K562 (cell line): Measurements from ENCODE around the gene HAX1. TPM values are rescaled to one million over a fixed set of nuclear protein-coding genes. Genes with fewer than 3 reads are reported as not detected.

Source experiments
- BHLHE40 ChIP-seq: IDR thresholded peaks from 2 replicates; pipeline ENCODE4 v1.6.1; 2011; ENCODE audit warnings: low read length, improper control_type of control experiment
- CEBPB ChIP-seq: fragments of 450-650 bp; IDR thresholded peaks from 2 replicates; pipeline ENCODE4 v1.6.1; 2016; ENCODE audit warnings: missing genetic modification characterization, missing compliant biosample characterization
- HMGN3 ChIP-seq: IDR thresholded peaks from 2 replicates; pipeline ENCODE4 v1.6.1; 2011; ENCODE audit warnings: borderline replicate concordance, low read depth, mild to moderate bottlenecking, mixed read lengths, low read length; ENCODE audit not compliant: insufficient read length; ENCODE audit errors: extremely low read depth
- POLR2A ChIP-seq: fragments of 450-650 bp; conservative IDR thresholded peaks from 2 replicates; pipeline ENCODE4 v1.6.1; 2016
- SIN3A ChIP-seq, 2 experiments: fragments of 150-350 bp in 1 of 2; IDR thresholded peaks; 2 replicates each; pipeline ENCODE4 v1.6.1; 2011 to 2016; ENCODE audit warnings: borderline replicate concordance in 2 of 2, low read depth in 2 of 2, low read length in 2 of 2, mild to moderate bottlenecking in 2 of 2, moderate library complexity in 2 of 2; ENCODE audit not compliant: control insufficient read depth in 1 of 2
- SRF ChIP-seq, 2 experiments: fragments of 250-450, 450-650 bp in 1 of 2; sonication (Bioruptor Pico) in 1 of 2; sonication (generic) in 1 of 2; formaldehyde crosslinking; IDR thresholded peaks; 2 replicates each; pipeline versions ENCODE4 v1.5.0 to v1.5.1; 2020 to 2022; ENCODE audit warnings: mild to moderate bottlenecking in 1 of 2, missing genetic modification reagents in 1 of 2
- TAF9B ChIP-seq: fragments of 450-650 bp; IDR thresholded peaks from 2 replicates; pipeline ENCODE4 v1.6.1; 2018; ENCODE audit warnings: mild to moderate bottlenecking; ENCODE audit not compliant: partially characterized antibody
- TFAM ChIP-seq: fragments of 250-450 bp; sonication (Bioruptor Pico); conservative IDR thresholded peaks from 2 replicates; pipeline ENCODE4 v1.5.0; 2021; ENCODE audit warnings: mild to moderate bottlenecking, moderate library complexity
- ZFP36 ChIP-seq: fragments of 150-350 bp; IDR thresholded peaks from 2 replicates; pipeline ENCODE4 v1.6.1; 2018; ENCODE audit warnings: low read length, low read depth; ENCODE audit not compliant: partially characterized antibody
- ZKSCAN1 ChIP-seq: fragments of 150-350 bp; IDR thresholded peaks from 2 replicates; pipeline ENCODE4 v1.6.1; 2016; ENCODE audit warnings: low read depth, low read length
- polyA plus RNA-seq, 8 experiments: library from polyadenylated mRNA; depleted of rRNA in 4 of 8; stranded (reverse) in 5 of 8; unstranded in 3 of 8; fragments of >200 nt; fragmentation: Nextera tagmentation in 2 of 8; fragmentation: Illumina TruSeq in 1 of 8; extraction: Ambion mirVana in 2 of 8; extraction: Trizol in 1 of 8; gene quantifications; 2 replicates each; pipeline versions ENCODE4 v1.2.1 to v1.2.3, GENCODE V29; 2011 to 2014; ENCODE audit warnings: inconsistent platforms in 1 of 8, missing spikeins in 1 of 8
- total RNA-seq, 7 experiments: library from RNA; depleted of rRNA in 6 of 7; stranded (reverse); fragments of >200 nt in 6 of 7; fragmentation: Illumina TruSeq in 2 of 7; extraction: Trizol in 2 of 7; gene quantifications; 2 replicates each; pipeline versions ENCODE4 v1.2.1 to v1.2.3, GENCODE V29; 2011 to 2021; ENCODE audit warnings: low replicate concordance in 1 of 7
- TF ChIP-seq, protein P1 (sequence below): fragments of 450-650 bp; IDR thresholded peaks from 2 replicates; pipeline ENCODE4 v1.6.1; 2016; ENCODE audit warnings: mild to moderate bottlenecking, moderate library complexity
- TF ChIP-seq, protein P2 (sequence below): conservative IDR thresholded peaks from 2 replicates; pipeline ENCODE4 v1.6.1; 2011; ENCODE audit warnings: low read depth, mild to moderate bottlenecking, low read length; ENCODE audit not compliant: control insufficient read depth

The HAX1 gene
- total and polyA plus RNA-seq, 9 of the 15 experiments (the other 6 are each of a cell fraction or from before 2014, with no cell fraction given) = 143 to 492 (median 234) TPM

GRCh38 chr1:154320882-154321608, 48.6 kb downstream of the HAX1 start, which contains the start of gene AQP10 (continued):
- TF ChIP-seq, protein P1, sequence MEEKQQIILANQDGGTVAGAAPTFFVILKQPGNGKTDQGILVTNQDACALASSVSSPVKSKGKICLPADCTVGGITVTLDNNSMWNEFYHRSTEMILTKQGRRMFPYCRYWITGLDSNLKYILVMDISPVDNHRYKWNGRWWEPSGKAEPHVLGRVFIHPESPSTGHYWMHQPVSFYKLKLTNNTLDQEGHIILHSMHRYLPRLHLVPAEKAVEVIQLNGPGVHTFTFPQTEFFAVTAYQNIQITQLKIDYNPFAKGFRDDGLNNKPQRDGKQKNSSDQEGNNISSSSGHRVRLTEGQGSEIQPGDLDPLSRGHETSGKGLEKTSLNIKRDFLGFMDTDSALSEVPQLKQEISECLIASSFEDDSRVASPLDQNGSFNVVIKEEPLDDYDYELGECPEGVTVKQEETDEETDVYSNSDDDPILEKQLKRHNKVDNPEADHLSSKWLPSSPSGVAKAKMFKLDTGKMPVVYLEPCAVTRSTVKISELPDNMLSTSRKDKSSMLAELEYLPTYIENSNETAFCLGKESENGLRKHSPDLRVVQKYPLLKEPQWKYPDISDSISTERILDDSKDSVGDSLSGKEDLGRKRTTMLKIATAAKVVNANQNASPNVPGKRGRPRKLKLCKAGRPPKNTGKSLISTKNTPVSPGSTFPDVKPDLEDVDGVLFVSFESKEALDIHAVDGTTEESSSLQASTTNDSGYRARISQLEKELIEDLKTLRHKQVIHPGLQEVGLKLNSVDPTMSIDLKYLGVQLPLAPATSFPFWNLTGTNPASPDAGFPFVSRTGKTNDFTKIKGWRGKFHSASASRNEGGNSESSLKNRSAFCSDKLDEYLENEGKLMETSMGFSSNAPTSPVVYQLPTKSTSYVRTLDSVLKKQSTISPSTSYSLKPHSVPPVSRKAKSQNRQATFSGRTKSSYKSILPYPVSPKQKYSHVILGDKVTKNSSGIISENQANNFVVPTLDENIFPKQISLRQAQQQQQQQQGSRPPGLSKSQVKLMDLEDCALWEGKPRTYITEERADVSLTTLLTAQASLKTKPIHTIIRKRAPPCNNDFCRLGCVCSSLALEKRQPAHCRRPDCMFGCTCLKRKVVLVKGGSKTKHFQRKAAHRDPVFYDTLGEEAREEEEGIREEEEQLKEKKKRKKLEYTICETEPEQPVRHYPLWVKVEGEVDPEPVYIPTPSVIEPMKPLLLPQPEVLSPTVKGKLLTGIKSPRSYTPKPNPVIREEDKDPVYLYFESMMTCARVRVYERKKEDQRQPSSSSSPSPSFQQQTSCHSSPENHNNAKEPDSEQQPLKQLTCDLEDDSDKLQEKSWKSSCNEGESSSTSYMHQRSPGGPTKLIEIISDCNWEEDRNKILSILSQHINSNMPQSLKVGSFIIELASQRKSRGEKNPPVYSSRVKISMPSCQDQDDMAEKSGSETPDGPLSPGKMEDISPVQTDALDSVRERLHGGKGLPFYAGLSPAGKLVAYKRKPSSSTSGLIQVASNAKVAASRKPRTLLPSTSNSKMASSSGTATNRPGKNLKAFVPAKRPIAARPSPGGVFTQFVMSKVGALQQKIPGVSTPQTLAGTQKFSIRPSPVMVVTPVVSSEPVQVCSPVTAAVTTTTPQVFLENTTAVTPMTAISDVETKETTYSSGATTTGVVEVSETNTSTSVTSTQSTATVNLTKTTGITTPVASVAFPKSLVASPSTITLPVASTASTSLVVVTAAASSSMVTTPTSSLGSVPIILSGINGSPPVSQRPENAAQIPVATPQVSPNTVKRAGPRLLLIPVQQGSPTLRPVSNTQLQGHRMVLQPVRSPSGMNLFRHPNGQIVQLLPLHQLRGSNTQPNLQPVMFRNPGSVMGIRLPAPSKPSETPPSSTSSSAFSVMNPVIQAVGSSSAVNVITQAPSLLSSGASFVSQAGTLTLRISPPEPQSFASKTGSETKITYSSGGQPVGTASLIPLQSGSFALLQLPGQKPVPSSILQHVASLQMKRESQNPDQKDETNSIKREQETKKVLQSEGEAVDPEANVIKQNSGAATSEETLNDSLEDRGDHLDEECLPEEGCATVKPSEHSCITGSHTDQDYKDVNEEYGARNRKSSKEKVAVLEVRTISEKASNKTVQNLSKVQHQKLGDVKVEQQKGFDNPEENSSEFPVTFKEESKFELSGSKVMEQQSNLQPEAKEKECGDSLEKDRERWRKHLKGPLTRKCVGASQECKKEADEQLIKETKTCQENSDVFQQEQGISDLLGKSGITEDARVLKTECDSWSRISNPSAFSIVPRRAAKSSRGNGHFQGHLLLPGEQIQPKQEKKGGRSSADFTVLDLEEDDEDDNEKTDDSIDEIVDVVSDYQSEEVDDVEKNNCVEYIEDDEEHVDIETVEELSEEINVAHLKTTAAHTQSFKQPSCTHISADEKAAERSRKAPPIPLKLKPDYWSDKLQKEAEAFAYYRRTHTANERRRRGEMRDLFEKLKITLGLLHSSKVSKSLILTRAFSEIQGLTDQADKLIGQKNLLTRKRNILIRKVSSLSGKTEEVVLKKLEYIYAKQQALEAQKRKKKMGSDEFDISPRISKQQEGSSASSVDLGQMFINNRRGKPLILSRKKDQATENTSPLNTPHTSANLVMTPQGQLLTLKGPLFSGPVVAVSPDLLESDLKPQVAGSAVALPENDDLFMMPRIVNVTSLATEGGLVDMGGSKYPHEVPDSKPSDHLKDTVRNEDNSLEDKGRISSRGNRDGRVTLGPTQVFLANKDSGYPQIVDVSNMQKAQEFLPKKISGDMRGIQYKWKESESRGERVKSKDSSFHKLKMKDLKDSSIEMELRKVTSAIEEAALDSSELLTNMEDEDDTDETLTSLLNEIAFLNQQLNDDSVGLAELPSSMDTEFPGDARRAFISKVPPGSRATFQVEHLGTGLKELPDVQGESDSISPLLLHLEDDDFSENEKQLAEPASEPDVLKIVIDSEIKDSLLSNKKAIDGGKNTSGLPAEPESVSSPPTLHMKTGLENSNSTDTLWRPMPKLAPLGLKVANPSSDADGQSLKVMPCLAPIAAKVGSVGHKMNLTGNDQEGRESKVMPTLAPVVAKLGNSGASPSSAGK = peak; percentile 51; the same call in 1 of the 2 replicates
- TF ChIP-seq POLR2A (peak; percentile 67), TAF9B (peak; percentile 84), SIN3A (IDR thresholded peaks at IDR 0.05; ENCODE audit: borderline replicate concordance in 2 of 2, control insufficient read depth in 1 of 2, low read depth in 2 of 2, low read length in 2 of 2) (peak; percentile 55 to 79; a peak in 1 of 4 replicates), TFAM (CRISPR knock-in tag) (no peak), SRF (CRISPR knock-in tag; IDR thresholded peaks at IDR 0.05) (0 out of 4 replicates have a peak, but pooled peaks of 1 of the 2 experiments have one; percentile 9), BHLHE40 (peak; percentile 99), ZFP36 (peak; percentile 14), ZKSCAN1 (peak; percentile 69; the same call in 1 of the 2 replicates), HMGN3 (no peak), CEBPB (tag) (peak; percentile 29; the same call in 1 of the 2 replicates)
- TF ChIP-seq, protein P2, sequence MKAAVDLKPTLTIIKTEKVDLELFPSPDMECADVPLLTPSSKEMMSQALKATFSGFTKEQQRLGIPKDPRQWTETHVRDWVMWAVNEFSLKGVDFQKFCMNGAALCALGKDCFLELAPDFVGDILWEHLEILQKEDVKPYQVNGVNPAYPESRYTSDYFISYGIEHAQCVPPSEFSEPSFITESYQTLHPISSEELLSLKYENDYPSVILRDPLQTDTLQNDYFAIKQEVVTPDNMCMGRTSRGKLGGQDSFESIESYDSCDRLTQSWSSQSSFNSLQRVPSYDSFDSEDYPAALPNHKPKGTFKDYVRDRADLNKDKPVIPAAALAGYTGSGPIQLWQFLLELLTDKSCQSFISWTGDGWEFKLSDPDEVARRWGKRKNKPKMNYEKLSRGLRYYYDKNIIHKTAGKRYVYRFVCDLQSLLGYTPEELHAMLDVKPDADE = 0 out of 2 replicates have a peak, but pooled peaks have one; percentile 44
